Measurements from ENCODE around the gene VAV2. TPM values are rescaled to one million over a fixed set of nuclear protein-coding genes. Genes with fewer than 3 reads are reported as not detected.
A peak's percentile ranks its signal among the peaks of the same experiment; 100 is the strongest.

The VAV2 gene
- total and polyA plus RNA-seq, 2 of the 4 experiments (the other 2 are of a cell fraction): 10.8 to 13.4 TPM

GRCh38 chr9:133807818-133808217 lies 184.3 kb downstream of the VAV2 start:
- no peak overlapping the region for H3K23ac ChIP-seq (ENCODE audit: low read depth, low read length)
- ChIA-PET POLR2A (ENCODE audit: unreplicated experiment) (no interaction called here), CTCF (no interaction called here)
- H3K18ac ChIP-seq (ENCODE audit: low read depth, low read length): no peak overlapping the region
- H3K9me3 ChIP-seq (ENCODE audit: control insufficient read depth, insufficient read depth, low read length): no peaks in the 10 kb centered on the region
- peaks cover 5% of the 10 kb centered on the region for H4K20me1 ChIP-seq (ENCODE audit: insufficient read depth, low read length)
- H2BK120ac ChIP-seq (ENCODE audit: low read depth, low read length): no peak overlapping the region
- H4K5ac ChIP-seq (ENCODE audit: low read depth, low read length): no peak overlapping the region
- H3K56ac ChIP-seq (ENCODE audit: extremely low read depth, insufficient read depth, low read length): no peak overlapping the region
- DNase-seq (no peak), ATAC-seq (ENCODE audit: low read depth) (no peak)
- no peak overlapping the region for H2AK5ac ChIP-seq (ENCODE audit: low read depth, low read length)
- no peak overlapping the region for H3K14ac ChIP-seq (replicated peaks; ENCODE audit: low read depth, low read length)
- H3K4ac ChIP-seq (ENCODE audit: low read depth, low read length): no peak overlapping the region
- no peak overlapping the region for H3K4me2 ChIP-seq (ENCODE audit: low read depth, low read length)
- H3K9me1 ChIP-seq (ENCODE audit: insufficient read depth, low read length): 0 out of 2 replicates have a peak, but pooled peaks cover 3% of the 10 kb centered on the region
- BruUV-seq (replicated peaks): no TSS peak
- peaks cover 31% of the 10 kb centered on the region for H3K36me3 ChIP-seq (ENCODE audit: control insufficient read depth, insufficient read depth, low read length)
- no peak overlapping the region for H2AFZ ChIP-seq (replicated peaks; ENCODE audit: low read length, poor library complexity)
- 94% methylated on average over 6 of the region's 13 CpGs; no CpG with 5 or more reads in 1 of the 2 experiments for WGBS, 2 experiments (ENCODE audit: extremely low coverage in 2 of 2, insufficient read length in 1 of 2)
- no peak overlapping the region for H3K9ac ChIP-seq (ENCODE audit: low read depth, low read length)
- peaks cover 3% of the 10 kb centered on the region for H3K4me1 ChIP-seq (ENCODE audit: control insufficient read depth, insufficient read depth, low read length)
- no peak overlapping the region for H2BK15ac ChIP-seq (ENCODE audit: low read depth, low read length)
- TF ChIP-seq RCOR1 (IDR thresholded peaks at IDR 0.05; ENCODE audit: insufficient replicate concordance, low read length): no peak
- TF ChIP-seq MAZ (IDR thresholded peaks at IDR 0.05; ENCODE audit: borderline replicate concordance, low read depth, low read length): no peak
- TF ChIP-seq BHLHE40 (IDR thresholded peaks at IDR 0.05; ENCODE audit: low read depth, low read length): no peak
- no peak for TF ChIP-seq NFE2L2 (IDR thresholded peaks at IDR 0.05; ENCODE audit: low read depth, low read length)
- peak overlapping the region; percentile 42 for H2AK9ac ChIP-seq (replicated peaks; ENCODE audit: low read depth, low read length, poor library complexity)
- intact Hi-C loops (cut with micrococcal nuclease) (no loop called here), dilution Hi-C loops (cut with HindIII; ENCODE audit: low sequenced_read_pairs, unreplicated experiment) (no loop called here), in situ Hi-C loops (cut with MboI; ENCODE audit: low sequenced_read_pairs) (loop anchor here (25.0 kb wide), 1 partner anchor 604 kb away; no protein-coding TSS in a partner anchor)
- no peak overlapping the region for H3K27ac ChIP-seq (ENCODE audit: insufficient read depth, low read length)
- no peak overlapping the region for H4K91ac ChIP-seq (ENCODE audit: insufficient read depth, low read depth, low read length)
- no peak overlapping the region for H2BK5ac ChIP-seq (ENCODE audit: low read depth, low read length, poor library complexity, severe bottlenecking)
- peaks cover 0 to 18% of the 10 kb centered on the region in 2 experiments; a peak in 1 of 4 replicates for H3K79me1 ChIP-seq (ENCODE audit: low read depth in 1 of 2, low read length in 2 of 2)
- H3K4me3 ChIP-seq (ENCODE audit: insufficient read depth, low read depth, low read length): no peak overlapping the region
- no peak overlapping the region for H4K8ac ChIP-seq (ENCODE audit: low read depth in 2 of 2, low read length in 2 of 2)
- H2BK20ac ChIP-seq (ENCODE audit: low read depth, low read length): no peak overlapping the region
- no peaks in the 10 kb centered on the region for H3K27me3 ChIP-seq (ENCODE audit: control insufficient read depth, insufficient read depth, low read length)
